Right ventricle myocardium inferior (tissue), 1 donor: ENCODE data around the gene DDX49. TPM values are rescaled to one million over a fixed set of nuclear protein-coding genes. Genes with fewer than 3 reads are reported as not detected.
"Not testable (repeated sequence)": the region's sequence is repeated elsewhere in the genome, so short reads cannot be mapped to it uniquely, and the experiment has no call there.

Source experiments
- ATAC-seq: fragments of 200-7000 bp; cut with Tn5 transposase; one replicate; pipeline ENCODE4 v1.9.1; 2020; ENCODE audit warnings: mild to moderate bottlenecking, moderate library complexity
- DNase-seq: peaks from one replicate; pipeline ENCODE4 v3.0.0; 2021; ENCODE audit errors: missing footprints
- intact Hi-C: fragments of 100-400 bp; cut with DNase I; formaldehyde crosslinking; loops from one replicate; pipeline ENCODE4 v1.11.0; 2022
- total RNA-seq: library from RNA; stranded (reverse); fragmentation: NEBNext Ultra II Directional; extraction: Animal tissue kit (Norgen Biotek cat#: 25700); gene quantifications from one replicate; pipeline ENCODE4 v1.2.1, GENCODE V29; 2021
- donor health status: DM: no; HTN: yes; CAD: no; lungs with severe emphysema.

DDX49 gene
- total RNA-seq, 1 donor from 2014 or later, result 25.6 TPM

DNA sequence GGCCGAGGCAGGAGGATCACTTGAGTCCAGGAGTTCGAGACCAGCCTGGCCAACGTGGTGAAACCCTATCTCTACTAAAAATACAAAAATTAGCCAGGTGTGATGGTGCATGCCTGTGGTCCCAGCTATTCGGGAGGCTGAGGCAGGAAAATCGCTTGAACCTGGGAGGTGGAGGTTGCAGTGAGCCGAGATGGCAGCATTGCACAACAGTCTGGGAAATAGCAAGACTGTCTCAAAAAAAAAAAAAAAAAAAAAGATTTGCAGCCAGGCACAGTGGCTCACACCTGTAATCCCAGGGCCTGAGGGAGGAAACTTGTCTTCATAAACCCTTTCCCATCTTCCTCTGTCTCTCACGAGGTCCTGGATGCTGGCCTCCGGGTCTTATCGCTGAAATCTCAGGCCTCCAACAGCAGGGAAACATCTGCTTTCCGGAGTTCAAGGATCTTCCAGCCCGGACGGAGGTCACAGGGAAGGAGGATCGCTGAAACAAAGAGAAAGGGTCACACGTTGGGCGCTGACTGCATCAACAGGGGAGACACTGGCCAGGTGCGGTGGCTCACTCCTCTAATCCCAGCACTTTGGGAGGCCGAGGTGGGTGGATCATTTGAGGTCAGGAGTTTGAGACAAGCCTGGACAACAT, 33.0 kb downstream of the DDX49 start:
- DNase-seq, ATAC-seq, intact Hi-C loops: not testable (repeated sequence)

DNA sequence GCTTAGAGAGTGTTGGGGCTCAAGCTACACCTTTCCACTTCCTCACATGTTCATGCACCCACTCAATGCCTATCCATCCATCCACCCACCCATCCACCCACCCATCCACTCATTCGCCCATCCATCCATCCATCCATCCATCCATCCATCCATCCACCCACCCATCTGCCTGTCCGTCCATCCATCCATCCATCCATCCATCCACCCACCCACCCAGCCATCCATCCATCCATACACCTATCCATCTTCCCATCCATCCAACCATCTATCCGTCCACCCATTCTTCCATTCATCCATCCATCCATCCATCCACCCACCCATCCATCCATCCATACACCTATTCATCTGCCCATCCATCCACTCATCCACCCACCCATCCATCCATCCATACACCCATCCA, 34.6 kb downstream of the DDX49 start:
- no peak for DNase-seq
- intact Hi-C loops, result no loop called here
- no peak for ATAC-seq

DNA sequence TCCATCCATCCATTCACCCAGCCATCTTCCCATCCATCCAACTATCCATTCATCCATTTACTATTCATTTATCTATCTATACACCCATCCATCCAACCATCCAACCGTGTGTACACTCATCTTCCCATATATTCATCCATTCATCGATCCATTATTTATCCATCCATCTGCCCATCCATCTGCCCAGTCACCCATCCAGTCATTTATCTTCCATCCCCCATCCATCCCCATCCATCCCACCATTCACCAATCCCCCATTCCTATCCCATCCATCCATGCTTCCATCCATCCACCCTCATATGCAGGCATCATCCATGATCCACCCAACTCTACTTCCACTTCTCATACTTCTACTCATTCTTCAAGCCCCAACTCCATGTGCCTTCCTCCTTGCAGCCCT, 35.5 kb downstream of the DDX49 start:
- intact Hi-C loops, result no loop called here
- DNase-seq, result no peak
- no peak for ATAC-seq

DNA sequence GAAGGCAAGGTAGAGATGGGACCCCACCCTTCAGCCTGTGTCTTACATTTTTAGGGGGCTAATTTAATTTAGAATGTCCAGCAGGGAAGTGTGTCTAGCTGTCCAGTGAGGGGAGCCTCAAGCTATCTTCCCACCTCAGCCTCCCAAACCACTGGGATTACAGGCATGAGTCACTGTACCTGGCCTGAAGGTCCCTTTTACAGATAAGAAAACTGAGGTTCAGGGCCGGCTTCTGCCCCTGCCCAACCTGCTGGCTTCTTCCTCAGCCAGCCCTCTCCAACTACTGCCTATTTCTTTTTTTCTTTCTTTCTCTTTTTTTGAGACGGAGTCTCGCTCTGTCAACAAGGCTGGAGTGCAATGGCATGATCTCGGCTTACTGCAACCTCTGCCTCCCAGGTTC, 40.9 kb downstream of the DDX49 start:
- DNase-seq (no peak), ATAC-seq (no peak)
- intact Hi-C loops, result no loop called here

DNA sequence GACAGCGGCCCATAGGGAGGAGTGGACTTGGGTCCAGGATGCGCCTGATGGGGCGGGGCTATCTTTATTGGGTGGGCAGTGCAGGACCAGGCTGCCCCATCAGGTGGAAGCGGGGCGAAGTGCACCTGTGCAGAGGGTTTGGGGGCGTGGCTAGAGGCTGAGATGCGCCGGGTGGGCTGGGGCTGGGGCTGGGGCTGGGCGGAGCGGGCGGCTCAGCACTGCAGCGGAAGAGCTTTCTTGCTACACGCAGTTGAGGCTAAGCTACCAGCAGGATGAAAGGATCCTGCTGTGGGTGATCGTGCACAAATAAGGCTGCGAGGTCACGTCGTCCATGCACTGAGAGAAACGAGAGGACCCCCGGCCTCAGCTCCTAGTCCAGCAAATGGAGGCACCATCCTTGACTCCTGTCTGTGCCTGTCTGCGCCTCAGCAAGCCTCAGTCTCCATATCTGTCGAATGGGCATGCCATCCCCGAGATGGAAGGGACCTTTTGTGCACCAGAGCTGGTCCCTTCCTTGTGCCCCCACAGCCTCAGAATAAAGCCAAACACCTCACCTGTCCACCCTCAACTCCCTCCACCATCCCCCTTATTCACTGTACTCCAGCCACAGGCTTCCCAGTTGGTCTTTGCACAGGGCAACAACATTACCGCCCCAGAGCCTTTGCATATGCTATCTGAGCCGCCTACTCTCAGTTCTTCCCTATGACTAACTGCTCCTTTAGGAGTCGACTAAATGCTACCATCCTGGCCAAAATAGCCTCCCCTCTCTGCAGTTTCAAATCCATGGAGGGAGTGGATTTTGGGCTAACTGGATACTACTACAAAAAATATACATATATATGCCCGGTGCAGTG, 42.5 kb downstream of the DDX49 start:
- DNase-seq (no peak), ATAC-seq (no peak)
- intact Hi-C loops, result no loop called here

DNA sequence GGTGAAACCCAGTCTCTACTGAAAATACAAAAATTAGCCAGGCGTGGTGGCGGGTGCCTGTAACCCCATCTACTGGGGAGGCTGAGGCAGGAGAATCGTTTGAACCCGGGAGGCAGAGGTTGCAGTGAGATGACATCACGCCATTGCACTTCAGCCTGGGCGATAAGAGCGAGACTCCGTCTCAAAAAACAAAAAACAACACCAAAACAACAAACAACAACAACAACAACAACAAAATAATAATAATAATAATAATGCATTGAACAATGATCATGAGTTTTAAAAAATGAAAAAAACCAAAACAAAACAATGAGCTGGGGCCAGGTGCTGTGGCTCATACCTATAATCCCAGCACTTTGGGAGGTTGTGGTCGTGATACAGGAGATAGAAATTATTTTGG, 44.6 kb downstream of the DDX49 start:
- no peak for DNase-seq
- no peak for ATAC-seq
- intact Hi-C loops, result no loop called here

DNA sequence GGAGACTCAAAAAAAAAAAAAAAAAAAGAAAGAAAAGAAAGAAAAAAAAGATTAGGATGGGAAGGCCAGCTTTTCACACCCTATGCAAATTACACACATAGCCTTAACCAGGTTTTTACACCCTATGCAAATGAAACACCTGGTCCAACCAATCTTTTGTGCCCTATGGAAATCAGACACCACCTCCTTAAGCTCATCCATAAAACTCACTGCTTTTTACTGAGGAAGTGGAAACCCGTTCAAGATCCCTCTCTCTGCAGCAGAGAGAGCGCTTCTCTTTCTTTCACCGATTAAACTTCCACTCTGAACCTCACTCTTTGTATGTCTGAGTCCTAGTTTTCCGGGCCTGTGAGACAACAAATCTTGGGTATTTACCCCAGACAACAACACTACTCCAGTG, 46.8 kb downstream of the DDX49 start:
- DNase-seq, result no peak
- intact Hi-C loops, result no loop called here
- ATAC-seq, result no peak

DNA sequence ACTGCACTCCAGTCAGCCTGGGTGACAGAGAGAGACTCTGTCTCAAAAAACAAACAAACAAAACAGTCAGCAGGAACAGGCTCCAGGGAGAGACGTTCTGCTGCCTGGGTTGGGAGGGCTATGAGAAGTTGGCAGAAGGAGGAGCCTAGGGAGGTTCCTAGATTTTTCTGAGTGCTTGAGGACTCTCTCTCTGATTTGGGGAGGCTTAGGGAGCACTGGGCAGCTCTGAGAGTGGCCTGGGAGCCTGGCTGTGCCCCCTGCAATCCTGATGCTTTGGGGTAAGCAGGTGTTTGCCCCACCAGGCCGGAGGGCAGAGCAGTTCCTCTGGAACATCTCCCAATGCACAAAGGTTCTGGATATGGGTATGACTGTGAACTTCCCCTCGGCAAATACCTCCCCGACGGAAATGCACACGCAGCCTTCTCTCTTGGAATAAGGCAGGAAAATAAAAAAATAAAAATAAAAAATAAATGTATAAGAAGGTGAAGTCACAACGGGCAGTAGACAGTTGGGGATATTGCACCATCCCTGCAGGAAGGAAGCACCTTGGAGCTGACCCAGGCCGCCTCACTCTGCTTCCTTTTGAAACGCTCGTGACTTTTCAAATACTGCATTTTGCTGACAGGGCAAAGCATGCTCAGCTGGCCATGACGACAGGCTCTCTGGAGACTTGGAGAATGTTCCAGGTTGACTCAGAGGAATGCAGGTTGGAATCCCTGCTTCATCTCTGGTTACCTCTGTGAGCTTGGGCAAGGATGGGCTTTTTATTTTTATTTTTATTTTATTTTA, 48.0 kb downstream of the DDX49 start:
- intact Hi-C loops, result no loop called here
- ATAC-seq, result peak; percentile 57
- peak; percentile 82 for DNase-seq

DNA sequence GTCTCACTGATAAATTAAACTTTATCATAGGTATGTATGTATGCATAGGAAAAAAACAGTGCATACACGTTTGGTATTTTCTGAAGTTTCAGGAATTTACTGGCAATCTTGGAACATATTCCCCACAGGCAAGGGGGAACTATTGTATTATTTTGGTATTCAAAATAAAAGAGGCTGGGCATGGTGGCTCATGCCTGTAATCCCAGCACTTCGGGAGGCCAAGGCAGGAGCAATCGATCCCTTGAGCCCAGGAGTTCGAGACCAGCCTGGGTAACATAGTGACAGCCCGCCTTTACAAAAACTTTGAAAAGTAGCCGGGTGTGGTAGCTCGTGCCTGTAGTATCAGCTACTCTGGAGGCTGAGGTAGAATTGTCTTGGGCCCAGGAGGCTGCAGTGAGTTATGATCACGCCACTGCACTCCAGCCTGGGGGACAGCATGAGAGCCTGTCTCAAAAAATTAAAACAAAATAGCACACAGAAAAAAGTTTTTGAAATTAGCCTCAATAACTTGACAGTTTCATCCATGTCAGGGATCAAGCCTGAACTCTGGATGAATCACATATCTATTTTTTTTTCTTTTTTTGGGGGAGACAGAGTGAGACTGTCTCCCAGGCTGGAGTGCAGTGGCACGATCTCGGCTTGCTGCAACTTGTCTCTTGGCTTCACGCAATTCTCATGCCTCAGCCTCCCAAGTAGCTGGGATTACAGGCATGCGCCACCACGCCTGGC, 50.6 kb downstream of the DDX49 start:
- DNase-seq (no peak), ATAC-seq (no peak)
- intact Hi-C loops, result no loop called here

DNA sequence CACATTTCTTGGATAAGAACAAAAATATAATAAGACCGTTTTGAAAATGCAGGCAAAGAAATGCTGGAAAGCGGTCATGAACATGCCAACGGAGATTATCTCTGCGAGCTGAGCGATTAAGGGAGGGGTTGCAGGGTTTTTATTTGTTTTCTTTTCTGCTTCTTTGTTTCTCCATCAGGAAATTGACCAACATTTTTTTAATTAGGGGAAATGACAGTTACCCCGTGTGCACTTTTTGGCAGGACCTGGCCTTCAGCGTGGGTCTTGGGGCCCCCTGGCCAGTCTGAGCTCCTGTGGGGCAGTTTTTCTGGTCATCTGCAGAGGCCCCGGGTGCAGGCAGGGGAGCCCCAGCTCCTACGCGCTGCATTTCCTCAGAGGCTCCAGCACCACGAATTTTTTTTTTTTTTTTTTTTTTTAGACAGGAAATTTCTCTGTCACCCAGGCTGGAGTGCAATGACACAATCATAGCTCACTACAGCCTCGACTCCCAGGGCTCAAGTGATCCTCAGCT, 52.8 kb downstream of the DDX49 start:
- no peak for DNase-seq
- ATAC-seq, result peak; percentile 32
- intact Hi-C loops, result no loop called here

DNA sequence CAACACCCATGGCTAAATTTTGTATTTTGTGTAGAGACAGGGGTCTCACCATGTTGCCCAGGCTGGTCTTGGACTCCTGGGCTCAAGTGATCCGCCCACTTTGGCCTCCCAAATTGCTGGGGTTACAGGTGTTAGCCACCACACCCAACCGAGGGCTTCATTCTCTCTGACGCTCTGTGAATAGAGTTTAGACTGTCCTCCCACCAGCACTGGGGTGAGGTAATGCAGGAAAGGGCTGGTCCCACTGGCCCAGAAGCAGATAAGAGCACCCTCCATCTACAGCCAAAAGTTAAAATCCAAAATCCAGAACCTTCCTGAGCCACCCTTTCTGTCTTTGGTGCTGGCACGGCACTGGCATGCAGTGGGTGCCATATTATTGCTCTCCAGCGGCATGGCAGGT, 53.3 kb downstream of the DDX49 start:
- ATAC-seq (peak; percentile 19), DNase-seq (no peak)
- intact Hi-C loops, result no loop called here

DNA sequence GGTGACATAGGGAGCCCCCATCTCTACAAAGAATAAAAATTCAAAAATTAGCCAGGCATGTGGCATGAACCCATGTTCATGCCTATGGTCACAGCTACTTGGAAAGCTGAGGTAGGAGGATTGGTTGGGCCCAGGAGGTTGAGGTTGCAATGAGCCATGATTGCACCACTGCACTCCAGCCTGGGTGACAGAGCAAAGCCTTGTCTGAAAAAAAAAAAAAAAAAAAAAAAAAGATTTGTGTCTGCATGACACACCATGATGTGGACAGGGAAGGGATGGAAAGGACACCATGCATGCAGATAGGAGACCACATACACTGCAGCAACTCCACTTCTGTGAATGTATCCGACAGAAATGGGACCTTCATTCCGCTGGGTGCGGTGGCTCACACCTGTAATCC, 55.5 kb downstream of the DDX49 start:
- DNase-seq (no peak), ATAC-seq (no peak)
- intact Hi-C loops, result no loop called here

DNA sequence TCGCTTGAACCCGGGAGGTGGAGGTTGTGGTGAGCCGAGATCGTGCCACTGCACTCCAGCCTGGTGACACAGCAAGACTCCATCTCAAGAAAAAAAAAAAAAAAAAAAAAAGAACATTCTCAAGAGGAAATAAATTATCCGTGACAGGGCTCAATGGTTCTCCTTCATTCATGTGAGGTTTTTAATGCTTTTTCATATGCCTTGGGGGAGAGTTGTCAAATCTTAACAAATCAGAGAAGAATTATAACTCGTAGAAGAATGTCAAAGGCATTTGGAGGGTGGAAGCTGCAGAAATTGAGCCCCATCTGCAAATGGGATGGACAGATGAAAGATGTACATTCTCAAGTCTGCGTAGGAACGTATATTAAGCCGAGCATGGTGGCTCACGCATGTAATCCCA, 56.4 kb downstream of the DDX49 start:
- ATAC-seq (no peak), DNase-seq (no peak)
- intact Hi-C loops, result no loop called here

Other genes with a start within 250 kb of the DDX49 start
- 10.3 TPM for gene CRTC1, start 236.0 kb upstream of the DDX49 start, total RNA-seq
- gene COMP, start 128.4 kb upstream of the DDX49 start, total RNA-seq, result not detected
- 37.0 TPM for gene UPF1, start 87.8 kb upstream of the DDX49 start, total RNA-seq
- 0.30 TPM for gene CERS1, start 23.6 kb upstream of the DDX49 start, total RNA-seq
- 139 TPM for gene COPE, start 328 bp upstream of the DDX49 start, total RNA-seq
- gene HOMER3, start 21.5 kb downstream of the DDX49 start, total RNA-seq, result 15.2 TPM
- 68.5 TPM for gene SUGP2, start 113.8 kb downstream of the DDX49 start, total RNA-seq
- 13.6 TPM for gene ARMC6, start 113.9 kb downstream of the DDX49 start, total RNA-seq
- gene SLC25A42, start 144.3 kb downstream of the DDX49 start, total RNA-seq, result 30.9 TPM
- gene TMEM161A, start 218.8 kb downstream of the DDX49 start, total RNA-seq, result 23.5 TPM